Trophoblast cell (in vitro differentiated cells and primary cell): ENCODE results near the gene GRIK5.

Experiments
- DNase-seq, 2 donors: peaks; one replicate each; pipeline ENCODE4 v3.0.0-alpha.2; 2016
- H2AFZ ChIP-seq: 2 replicates; pipeline ENCODE4 v1.6.1; 2013; ENCODE audit warnings: low read length, moderate library complexity, mild to moderate bottlenecking; ENCODE audit not compliant: insufficient read depth, poor library complexity
- H2AK5ac ChIP-seq: 2 replicates; pipeline ENCODE4 v1.6.1; 2013; ENCODE audit warnings: mild to moderate bottlenecking, low read length
- H2BK120ac ChIP-seq: 2 replicates; pipeline ENCODE4 v1.6.1; 2013; ENCODE audit warnings: low read length, mild to moderate bottlenecking, moderate library complexity; ENCODE audit not compliant: insufficient read depth, poor library complexity
- H2BK12ac ChIP-seq: 2 replicates; pipeline ENCODE4 v1.6.1; 2013; ENCODE audit warnings: mild to moderate bottlenecking, low read length, moderate library complexity
- H2BK5ac ChIP-seq: 2 replicates; pipeline ENCODE4 v1.6.1; 2013; ENCODE audit warnings: low read length, low read depth, moderate library complexity, mild to moderate bottlenecking; ENCODE audit not compliant: poor library complexity
- H3K14ac ChIP-seq: 2 replicates; pipeline ENCODE4 v1.6.1; 2013; ENCODE audit warnings: mild to moderate bottlenecking, low read length
- H3K18ac ChIP-seq: 2 replicates; pipeline ENCODE4 v1.6.1; 2013; ENCODE audit warnings: mild to moderate bottlenecking, low read length
- H3K23ac ChIP-seq: 2 replicates; pipeline ENCODE4 v1.6.1; 2013; ENCODE audit warnings: low read length
- H3K27ac ChIP-seq: 2 replicates; pipeline ENCODE4 v1.5.1; 2013; ENCODE audit warnings: low read depth, mild to moderate bottlenecking, inconsistent platforms, low read length, moderate library complexity
- H3K27me3 ChIP-seq: 2 replicates; pipeline ENCODE4 v1.6.1; 2013; ENCODE audit warnings: inconsistent platforms, mild to moderate bottlenecking, low read length, moderate library complexity; ENCODE audit not compliant: insufficient read depth
- H3K36me3 ChIP-seq, 2 experiments: 1 replicate in 1 of 2; 2 replicates in 1 of 2; pipeline ENCODE4 v1.6.1; 2013; ENCODE audit warnings: low read length in 2 of 2, mild to moderate bottlenecking in 2 of 2, moderate library complexity in 1 of 2; ENCODE audit not compliant: insufficient read depth in 2 of 2, control insufficient read depth in 1 of 2
- H3K4ac ChIP-seq: 2 replicates; pipeline ENCODE4 v1.6.1; 2013; ENCODE audit warnings: low read depth, mild to moderate bottlenecking, low read length, moderate library complexity
- H3K4me1 ChIP-seq, 2 experiments: 1 replicate in 1 of 2; 2 replicates in 1 of 2; pipeline ENCODE4 v1.6.1; 2013; ENCODE audit warnings: low read length in 2 of 2, mild to moderate bottlenecking in 2 of 2, moderate library complexity in 1 of 2; ENCODE audit not compliant: insufficient read depth in 2 of 2, control insufficient read depth in 1 of 2
- H3K4me2 ChIP-seq: 2 replicates; pipeline ENCODE4 v1.6.1; 2013; ENCODE audit warnings: inconsistent platforms, mild to moderate bottlenecking, low read length, moderate library complexity
- H3K4me3 ChIP-seq: 2 replicates; pipeline ENCODE4 v1.5.1; 2013; ENCODE audit warnings: mild to moderate bottlenecking, low read depth, low read length, inconsistent platforms
- H3K79me1 ChIP-seq: one replicate; pipeline ENCODE4 v1.6.1; 2013; ENCODE audit warnings: low read length
- H3K79me2 ChIP-seq: 2 replicates; pipeline ENCODE4 v1.6.1; 2013; ENCODE audit warnings: low read length, mild to moderate bottlenecking; ENCODE audit not compliant: control insufficient read depth, insufficient read depth, poor library complexity
- H3K9ac ChIP-seq: 2 replicates; pipeline ENCODE4 v1.6.1; 2013; ENCODE audit warnings: mild to moderate bottlenecking, low read length
- H3K9me3 ChIP-seq: 2 replicates; pipeline ENCODE4 v1.6.1; 2013; ENCODE audit warnings: low read depth, mild to moderate bottlenecking, control low read depth, inconsistent platforms, low read length; ENCODE audit not compliant: insufficient read depth
- H4K12ac ChIP-seq: 2 replicates; pipeline ENCODE4 v1.6.1; 2013; ENCODE audit warnings: low read depth, mild to moderate bottlenecking, low read length, moderate library complexity
- H4K8ac ChIP-seq: 2 replicates; pipeline ENCODE4 v1.6.1; 2013; ENCODE audit warnings: low read depth, mild to moderate bottlenecking, low read length, moderate library complexity
- H4K91ac ChIP-seq: one replicate; pipeline ENCODE4 v1.6.1; 2013; ENCODE audit warnings: low read depth, mild to moderate bottlenecking, low read length, moderate library complexity
- WGBS: extraction: QIAGEN DNeasy Blood & Tissue Kit; methylation state at CpG from one replicate; pipeline ENCODE4 v1.1.7; 2013; ENCODE audit warnings: missing lambda C conversion rate; ENCODE audit not compliant: insufficient read length, insufficient coverage; ENCODE audit errors: extremely low coverage; 5-methylcytosine and 5-hydroxymethylcytosine counted together

GRIK5 gene

GRCh38 chr19:41978470-41978869 lies 91.5 kb downstream of the GRIK5 start:
- WGBS = no CpG with 5 or more reads among the region's 17 CpGs
- Histone ChIP-seq H3K23ac (no peak overlapping the region), H3K4ac (no peak overlapping the region), H3K36me3 (no peaks in the 10 kb centered on the region), H3K18ac (no peak overlapping the region), H3K4me2 (no peak overlapping the region), H2BK120ac (no peak overlapping the region), H2BK5ac (no peak overlapping the region), H3K9me3 (peaks cover 2% of the 10 kb centered on the region), H3K9ac (no peak overlapping the region), H4K91ac (no peak overlapping the region), H3K79me2 (no peaks in the 10 kb centered on the region), H2AFZ (no peak overlapping the region), H3K27ac (no peak overlapping the region), H3K4me1 (no peaks in the 10 kb centered on the region), H4K12ac (no peak overlapping the region), H2AK5ac (no peak overlapping the region), H3K79me1 (no peaks in the 10 kb centered on the region), H2BK12ac (no peak overlapping the region), H3K14ac (no peak overlapping the region), H3K4me3 (no peak overlapping the region), H4K8ac (no peak overlapping the region), H3K27me3 (no peaks in the 10 kb centered on the region)
- no peak for DNase-seq

- H3K9ac ChIP-seq = no peak overlapping the region
- no peak overlapping the region for H2BK12ac ChIP-seq
- no peak overlapping the region for H4K91ac ChIP-seq
- H3K27me3 ChIP-seq = no peaks in the 10 kb centered on the region
- no peak overlapping the region for H3K27ac ChIP-seq
- no peaks in the 10 kb centered on the region for H3K4me1 ChIP-seq
- peaks cover 2% of the 10 kb centered on the region for H3K9me3 ChIP-seq
- H3K4me3 ChIP-seq = peak overlapping the region; percentile 3
- H3K36me3 ChIP-seq = no peaks in the 10 kb centered on the region
- H3K4me2 ChIP-seq = no peak overlapping the region
- no peak for DNase-seq
- H2BK120ac ChIP-seq = no peak overlapping the region
- H4K12ac ChIP-seq = no peak overlapping the region
- no peaks in the 10 kb centered on the region for H3K79me1 ChIP-seq
- no peak overlapping the region for H3K4ac ChIP-seq
- H2BK5ac ChIP-seq = no peak overlapping the region
- no peak overlapping the region for H3K18ac ChIP-seq
- H3K23ac ChIP-seq = no peak overlapping the region
- H2AK5ac ChIP-seq = no peak overlapping the region
- WGBS = no CpG with 5 or more reads among the region's 22 CpGs
- H3K79me2 ChIP-seq = no peaks in the 10 kb centered on the region
- H3K14ac ChIP-seq = no peak overlapping the region
- H4K8ac ChIP-seq = no peak overlapping the region
- H2AFZ ChIP-seq = no peak overlapping the region
These were observed 92.1 kb downstream of the GRIK5 start for GRCh38 chr19:41977916-41978315.

GRCh38 chr19:41974652-41975051 lies 95.4 kb downstream of the GRIK5 start:
- H3K9me3 ChIP-seq = peaks cover 2% of the 10 kb centered on the region
- H2BK120ac ChIP-seq = no peak overlapping the region
- H3K18ac ChIP-seq = no peak overlapping the region
- no peak overlapping the region for H3K14ac ChIP-seq
- H3K79me1 ChIP-seq = no peaks in the 10 kb centered on the region
- H2BK5ac ChIP-seq = no peak overlapping the region
- H3K9ac ChIP-seq = no peak overlapping the region
- no peaks in the 10 kb centered on the region for H3K36me3 ChIP-seq
- no peak overlapping the region for H3K27ac ChIP-seq
- no peak overlapping the region for H2AK5ac ChIP-seq
- H4K12ac ChIP-seq = peak overlapping the region; percentile 36
- no peak overlapping the region for H3K4ac ChIP-seq
- no CpG with 5 or more reads among the region's 8 CpGs for WGBS
- no peaks in the 10 kb centered on the region for H3K4me1 ChIP-seq
- H3K23ac ChIP-seq = no peak overlapping the region
- no peaks in the 10 kb centered on the region for H3K79me2 ChIP-seq
- H3K27me3 ChIP-seq = no peaks in the 10 kb centered on the region
- no peak overlapping the region for H4K8ac ChIP-seq
- H4K91ac ChIP-seq = no peak overlapping the region
- DNase-seq = no peak
- H2BK12ac ChIP-seq = no peak overlapping the region
- no peak overlapping the region for H2AFZ ChIP-seq
- H3K4me2 ChIP-seq = no peak overlapping the region
- H3K4me3 ChIP-seq = no peak overlapping the region

GRCh38 chr19:41971363-41971762 lies 98.6 kb downstream of the GRIK5 start:
- no peak overlapping the region for H4K12ac ChIP-seq
- no peak for DNase-seq
- no peaks in the 10 kb centered on the region for H3K27me3 ChIP-seq
- no peak overlapping the region for H2BK12ac ChIP-seq
- H2BK5ac ChIP-seq = no peak overlapping the region
- no peak overlapping the region for H4K8ac ChIP-seq
- H3K79me2 ChIP-seq = no peaks in the 10 kb centered on the region
- H3K18ac ChIP-seq = no peak overlapping the region
- H2AFZ ChIP-seq = no peak overlapping the region
- H4K91ac ChIP-seq = no peak overlapping the region
- no peak overlapping the region for H2BK120ac ChIP-seq
- H3K4me3 ChIP-seq = no peak overlapping the region
- H3K14ac ChIP-seq = no peak overlapping the region
- H3K23ac ChIP-seq = no peak overlapping the region
- H2AK5ac ChIP-seq = no peak overlapping the region
- no peaks in the 10 kb centered on the region for H3K36me3 ChIP-seq
- no CpG with 5 or more reads among the region's 11 CpGs for WGBS
- H3K4me1 ChIP-seq = no peaks in the 10 kb centered on the region
- peaks cover under 1% of the 10 kb centered on the region for H3K9me3 ChIP-seq
- no peak overlapping the region for H3K9ac ChIP-seq
- H3K4ac ChIP-seq = no peak overlapping the region
- H3K4me2 ChIP-seq = no peak overlapping the region
- H3K79me1 ChIP-seq = no peaks in the 10 kb centered on the region
- no peak overlapping the region for H3K27ac ChIP-seq
